Effector CD8-positive, alpha-beta T cell (primary cell): ENCODE results near the gene ASAP3.
"Not testable (repeated sequence)": the region's sequence is repeated elsewhere in the genome, so short reads cannot be mapped to it uniquely, and the experiment has no call there.

ENCODE experiments used
- DNase-seq: peaks from one replicate; lab custom pipeline; 2025; lab: John Stamatoyannopoulos, UW

The ASAP3 gene

GRCh38 chr1:23514111-23514679 lies 30.2 kb upstream of the ASAP3 start:
- no peak for DNase-seq

GRCh38 chr1:23509896-23510295 lies 25.9 kb upstream of the ASAP3 start:
- no peak for DNase-seq

DNA sequence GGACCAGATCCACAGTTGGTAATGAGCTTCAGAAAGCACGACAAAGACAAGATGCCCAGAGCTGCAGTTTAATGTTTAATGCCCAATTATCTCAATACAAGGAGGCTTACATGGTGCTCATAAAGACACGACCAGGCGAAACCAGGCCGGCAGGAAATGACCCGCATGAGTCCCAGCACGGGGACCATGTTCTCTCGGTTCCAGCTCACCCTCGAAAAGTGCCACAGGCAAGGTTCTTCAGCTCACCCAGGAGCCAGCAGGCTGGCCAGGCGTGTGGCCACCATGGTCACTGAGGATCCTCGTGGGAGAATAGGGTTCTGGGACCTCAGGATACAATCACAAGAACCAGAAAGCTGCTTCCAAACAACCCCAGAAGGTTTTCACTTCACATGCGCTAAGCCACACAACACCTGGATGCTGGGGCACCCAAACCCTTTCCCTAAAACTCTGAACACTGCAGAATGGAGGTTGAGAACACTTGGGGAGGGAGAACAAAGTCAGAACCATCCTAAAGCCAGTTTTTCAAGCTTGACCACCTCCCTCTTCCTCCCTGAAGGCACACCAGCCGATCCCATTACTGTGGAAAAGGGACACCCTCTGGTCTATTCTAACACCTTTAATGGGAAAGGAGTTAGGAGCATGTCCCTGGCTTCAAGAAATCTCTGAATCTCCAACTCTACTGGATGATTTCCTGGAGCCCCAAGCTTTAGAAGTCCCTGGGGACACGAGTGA lies 22.6 kb upstream of the ASAP3 start:
- no peak for DNase-seq

DNA sequence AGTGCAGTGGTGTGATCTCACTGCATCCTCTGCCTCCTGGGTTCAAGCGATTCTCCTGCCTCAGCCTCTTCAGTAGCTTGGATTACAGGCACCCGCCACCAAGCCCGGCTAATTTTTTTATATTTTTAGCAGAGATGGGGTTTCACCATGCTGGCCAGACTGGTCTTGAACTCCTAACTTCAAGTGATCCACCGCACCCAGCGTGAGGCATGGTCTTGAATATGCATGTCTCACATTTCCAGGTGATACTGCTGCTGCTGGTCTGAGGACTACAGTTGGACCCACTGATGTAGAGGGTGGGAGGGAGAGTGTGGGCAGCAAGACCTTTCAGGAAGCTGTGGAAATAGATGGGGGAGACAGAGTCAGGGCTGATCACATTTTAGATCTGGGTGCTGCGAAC lies 21.9 kb upstream of the ASAP3 start:
- no peak for DNase-seq

DNA sequence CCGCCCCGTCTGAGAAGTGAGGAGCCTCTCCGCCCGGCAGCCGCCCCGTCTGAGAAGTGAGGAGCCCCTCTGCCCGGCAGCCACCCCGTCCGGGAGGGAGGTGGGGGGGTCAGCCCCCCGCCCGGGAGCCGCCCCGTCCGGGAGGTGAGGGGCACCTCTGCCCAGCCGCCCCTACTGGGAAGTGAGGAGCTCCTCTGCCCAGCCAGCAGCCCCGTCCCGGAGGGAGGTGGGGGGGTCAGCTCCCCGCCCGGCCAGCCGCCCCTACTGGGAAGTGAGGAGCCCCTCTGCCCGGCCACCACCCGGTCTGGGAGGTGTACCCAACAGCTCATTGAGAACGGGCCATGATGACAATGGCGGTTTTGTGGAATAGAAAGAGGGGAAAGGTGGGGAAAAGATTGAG lies 20.2 kb upstream of the ASAP3 start:
- not testable (repeated sequence) for DNase-seq

- no peak for DNase-seq
Measured at GRCh38 chr1:23502951-23503350, 19.0 kb upstream of the ASAP3 start.

DNA sequence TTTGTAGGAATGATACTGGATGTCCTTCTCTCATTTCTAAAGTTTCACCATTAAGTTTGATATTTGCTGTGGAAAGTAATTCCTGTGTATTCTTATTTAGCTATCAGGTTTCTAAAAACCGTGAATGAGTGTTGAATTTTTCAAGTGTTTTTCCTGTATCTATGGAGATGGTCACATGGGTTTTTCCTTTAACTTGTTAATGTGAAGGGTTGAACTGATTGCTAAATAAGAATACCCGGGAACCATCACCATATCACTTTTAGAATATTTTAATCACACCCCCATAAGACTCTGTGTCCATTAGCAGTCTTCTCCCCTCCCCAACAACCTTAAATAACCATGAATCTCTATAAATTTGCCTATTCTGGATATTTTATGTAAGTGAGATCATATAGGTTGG lies 16.5 kb upstream of the ASAP3 start:
- DNase-seq = no peak

GRCh38 chr1:23497777-23498439 lies 13.9 kb upstream of the ASAP3 start:
- no peak for DNase-seq

- no peak for DNase-seq
Measured at GRCh38 chr1:23496490-23497181, 12.7 kb upstream of the ASAP3 start.

GRCh38 chr1:23494836-23495235 lies 10.9 kb upstream of the ASAP3 start:
- not testable (repeated sequence) for DNase-seq

DNA sequence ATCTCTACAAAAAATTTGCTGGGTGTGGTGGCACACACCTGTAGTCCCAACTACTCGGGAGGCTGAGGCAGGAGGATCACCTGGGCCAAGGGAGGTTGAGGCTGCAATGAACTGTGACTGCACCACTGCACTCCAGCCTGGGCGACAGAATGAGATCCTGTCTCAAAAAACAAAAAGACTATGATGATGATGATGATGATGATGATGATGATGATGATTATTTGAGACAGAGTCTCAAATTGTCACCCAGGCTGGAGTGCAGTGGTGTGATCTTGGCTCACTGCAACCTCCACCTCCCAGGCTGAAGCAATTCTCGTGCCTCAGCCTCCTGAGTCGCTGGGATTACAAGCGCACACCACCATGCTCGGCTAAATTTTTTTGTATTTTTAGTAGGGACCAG lies 8.8 kb upstream of the ASAP3 start:
- DNase-seq = not testable (repeated sequence)

DNA sequence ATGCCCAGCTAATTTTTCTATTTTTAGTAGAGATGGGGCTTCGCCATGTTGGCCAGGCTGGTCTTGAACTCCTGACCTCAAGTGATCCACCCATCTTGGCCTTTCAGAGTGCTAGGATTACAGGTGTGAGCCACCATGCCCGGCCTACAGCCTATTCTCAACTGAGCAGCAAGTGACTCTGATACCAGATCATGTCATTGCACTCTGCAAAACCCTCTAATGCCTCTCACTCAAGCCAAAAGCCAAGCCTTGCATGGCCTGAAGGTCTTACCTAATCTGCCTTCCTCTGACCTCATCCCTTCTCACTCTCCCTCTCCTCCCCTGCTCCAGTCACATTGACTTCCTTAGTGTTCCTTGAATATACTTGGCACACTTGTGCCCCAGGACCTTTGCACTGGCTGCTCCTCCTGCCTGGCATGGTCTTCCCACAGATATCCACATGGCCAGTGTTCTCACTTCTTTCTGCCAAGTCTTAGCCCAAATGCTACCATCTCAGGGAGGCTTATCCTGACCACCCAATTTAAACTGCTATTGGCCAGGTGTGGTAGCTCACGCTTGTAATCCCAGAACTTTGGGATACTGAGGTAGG lies 8.2 kb upstream of the ASAP3 start:
- no peak for DNase-seq

DNA sequence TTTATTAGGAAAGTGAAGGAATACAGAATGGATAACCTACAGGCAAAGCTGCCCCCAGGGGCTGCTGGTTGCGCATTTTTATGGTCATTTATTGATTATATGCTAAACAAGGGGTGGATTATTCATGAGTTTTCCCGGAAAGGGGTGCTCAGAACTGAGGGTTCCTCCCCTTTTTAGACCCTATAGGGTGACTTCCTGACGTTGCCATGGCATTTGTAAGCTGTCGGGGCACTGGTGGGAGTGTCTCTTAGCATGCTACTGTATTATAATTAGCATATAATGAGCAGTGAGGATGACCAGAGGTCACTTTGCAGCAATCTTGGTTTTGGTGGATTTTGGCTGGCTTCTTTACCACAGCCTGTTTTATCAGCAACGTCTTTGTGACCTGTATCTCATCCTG lies 5.9 kb upstream of the ASAP3 start:
- DNase-seq = no peak

GRCh38 chr1:23485002-23485332 lies 988 bp upstream of the ASAP3 start:
- no peak for DNase-seq

- peak; percentile 83 for DNase-seq
Measured at GRCh38 chr1:23484253-23485001, 448 bp upstream of the ASAP3 start.

GRCh38 chr1:23481904-23482303 lies 2.1 kb downstream of the ASAP3 start:
- no peak for DNase-seq

DNA sequence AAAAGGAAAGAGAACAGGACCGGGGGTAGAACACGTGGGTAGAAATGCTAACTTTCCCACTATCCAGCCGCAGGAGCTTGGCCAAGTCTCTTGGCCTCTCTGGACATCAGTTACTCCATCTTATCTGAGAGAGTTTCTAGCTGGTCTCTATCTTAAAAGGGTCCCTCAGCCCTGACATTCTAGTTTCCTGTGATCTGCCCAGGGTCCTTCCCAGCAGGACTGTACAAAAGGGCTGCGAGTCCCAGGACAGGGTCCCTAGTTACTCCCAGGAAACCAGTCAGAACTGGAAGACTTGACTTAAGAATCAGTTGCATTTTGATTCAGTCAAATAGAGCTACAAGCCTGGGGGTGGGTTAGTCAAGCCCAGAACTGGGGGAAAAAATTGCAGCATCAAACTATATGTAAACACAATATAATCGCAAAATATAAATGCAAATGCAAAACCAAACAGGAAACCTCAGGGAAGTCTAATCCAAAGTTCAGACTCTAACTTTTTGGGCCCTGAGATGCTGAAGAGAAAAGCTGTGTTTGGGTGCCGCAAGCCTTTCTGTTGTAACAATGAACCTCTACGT lies 2.9 kb downstream of the ASAP3 start:
- DNase-seq = no peak

- no peak for DNase-seq
Measured at GRCh38 chr1:23480187-23481025, 3.6 kb downstream of the ASAP3 start.

DNA sequence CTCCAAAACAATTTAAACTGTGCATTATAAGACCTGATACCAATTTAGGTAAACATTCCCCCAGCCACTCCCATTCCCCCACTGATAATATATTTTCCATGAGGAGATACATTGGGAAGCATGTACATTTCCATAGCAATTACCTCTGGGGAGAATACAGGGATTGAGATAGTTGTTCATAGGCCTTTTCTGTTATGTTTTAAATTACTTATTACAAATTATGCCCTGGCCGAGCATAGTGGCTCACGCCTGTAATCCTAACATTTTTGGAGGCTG lies 4.4 kb downstream of the ASAP3 start:
- DNase-seq = no peak

DNA sequence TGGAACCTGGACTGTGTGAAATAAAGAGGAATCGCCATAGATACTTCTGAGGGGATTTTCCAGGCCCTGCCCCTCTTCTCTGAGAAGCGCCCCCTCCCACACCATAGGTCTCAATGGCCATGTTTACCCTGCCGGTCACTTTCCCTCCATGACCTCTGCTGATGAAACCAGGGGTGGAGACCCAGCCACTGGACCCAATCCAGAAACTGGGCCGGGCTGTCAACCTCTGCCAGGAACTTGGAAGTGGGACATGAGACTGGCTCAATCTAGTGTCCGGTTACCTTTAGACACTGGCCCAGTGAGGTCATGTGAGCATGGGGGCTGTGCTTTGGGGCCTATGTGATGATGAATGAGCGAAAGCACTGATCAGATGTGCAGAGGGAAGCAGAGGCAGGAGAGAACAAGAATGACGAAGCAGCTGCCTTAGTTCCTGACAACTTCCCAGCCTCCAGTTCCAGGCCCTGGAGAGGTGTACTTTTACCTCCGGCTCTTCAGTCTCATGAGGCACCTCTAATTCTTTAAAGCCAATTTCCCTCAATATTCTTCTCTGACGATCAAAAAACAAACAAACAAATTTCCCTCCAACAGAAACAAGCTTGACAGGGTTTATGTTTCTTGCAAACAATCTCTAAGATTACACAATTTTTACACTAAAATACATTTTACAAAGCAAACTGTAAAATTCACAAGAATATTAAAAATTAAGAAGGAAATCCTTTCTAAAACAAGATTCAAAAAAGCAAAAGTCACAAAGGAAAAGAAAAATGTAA lies 4.9 kb downstream of the ASAP3 start:
- no peak for DNase-seq
